ENCODE results near the gene MTIF2.

Gene MTIF2

DNA sequence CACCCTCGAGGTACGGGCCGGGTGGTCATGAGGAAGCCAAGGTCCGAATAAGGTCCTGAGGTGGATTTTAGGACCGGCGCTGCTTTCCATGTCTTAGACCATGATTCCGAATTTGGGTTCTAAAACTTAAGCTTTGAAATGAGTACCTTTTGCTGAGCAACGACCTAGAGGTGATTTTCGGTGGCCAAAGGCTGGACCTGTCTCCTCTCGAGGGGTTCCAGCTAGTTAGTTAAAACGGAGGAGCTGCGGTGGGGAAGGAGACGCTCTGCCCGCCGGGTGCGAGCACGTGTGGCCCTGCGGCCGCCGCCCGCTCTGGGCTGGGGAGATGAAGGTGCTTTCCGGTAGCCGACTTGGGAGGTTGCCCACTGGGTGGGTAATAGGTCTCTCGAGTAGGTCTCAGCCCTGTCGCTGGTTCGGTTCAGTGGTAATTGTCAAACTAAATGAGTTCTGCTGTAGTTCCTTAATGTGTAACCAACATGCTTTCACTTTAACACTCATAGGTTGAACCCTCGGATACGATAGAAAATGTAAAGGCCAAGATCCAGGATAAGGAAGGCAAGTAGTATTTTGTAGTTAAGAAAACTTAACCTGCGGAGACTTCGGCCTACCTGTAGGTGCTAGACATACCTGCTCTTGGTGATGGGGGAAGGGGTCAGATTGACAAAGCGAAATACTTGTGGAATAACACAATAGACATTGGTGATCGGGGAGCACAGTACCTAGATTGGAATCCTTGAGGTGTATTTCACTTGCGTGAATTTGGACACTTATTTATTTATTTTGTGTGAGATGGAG, 36.0 kb downstream of the MTIF2 start:
- Histone ChIP-seq H3K36me3 (ENCODE audit: control insufficient read depth in 4 of 4, insufficient read depth in 4 of 4, low read length in 3 of 4) (peaks cover 9 to 35% (median 24%) of the 10 kb centered on the region in 4 experiments), H3K27ac (ENCODE audit: insufficient read depth in 1 of 2, low read depth in 1 of 2, low read length in 2 of 2, poor library complexity in 1 of 2, severe bottlenecking in 2 of 2) (peak overlapping the region; percentile 98 to 99), H3K27me3 (replicated peaks in 2 of 5; ENCODE audit: control insufficient read depth in 4 of 5, insufficient read depth in 5 of 5, low read length in 4 of 5) (no peaks in the 10 kb centered on the region), H3K4me3 (ENCODE audit: control insufficient read depth in 1 of 7, extremely low read depth in 1 of 7, insufficient read depth in 4 of 7, low read depth in 2 of 7, low read length in 6 of 7) (peak overlapping the region; percentile 86 to 100 (median 93)), H3K9me3 (ENCODE audit: control extremely low read depth in 1 of 5, control insufficient read depth in 4 of 5, insufficient read depth in 2 of 5, low read depth in 1 of 5, low read length in 4 of 5) (no peaks in the 10 kb centered on the region), H3K4me1 (ENCODE audit: control extremely low read depth in 1 of 4, control insufficient read depth in 4 of 4, insufficient read depth in 4 of 4, low read length in 3 of 4) (peaks cover 0 to 35% (median 28%) of the 10 kb centered on the region in 4 experiments)
- 9% methylated on average over 26 of the region's 33 CpGs for WGBS (ENCODE audit: insufficient coverage)
- CTCF ChIA-PET: interaction anchor here (1.0 to 1.3 kb wide), 3 partner anchors 9 to 333 kb away, joined by 3 to 6 read pairs (median 3); no protein-coding TSS in a partner anchor
- peak; percentile 32 to 76 (median 73) for DNase-seq
- POLR2A ChIA-PET: interaction anchor here (0.6 to 1.5 kb wide), 2 partner anchors 9 to 1427 kb away, joined by 4 to 9 read pairs; no protein-coding TSS in a partner anchor

DNA sequence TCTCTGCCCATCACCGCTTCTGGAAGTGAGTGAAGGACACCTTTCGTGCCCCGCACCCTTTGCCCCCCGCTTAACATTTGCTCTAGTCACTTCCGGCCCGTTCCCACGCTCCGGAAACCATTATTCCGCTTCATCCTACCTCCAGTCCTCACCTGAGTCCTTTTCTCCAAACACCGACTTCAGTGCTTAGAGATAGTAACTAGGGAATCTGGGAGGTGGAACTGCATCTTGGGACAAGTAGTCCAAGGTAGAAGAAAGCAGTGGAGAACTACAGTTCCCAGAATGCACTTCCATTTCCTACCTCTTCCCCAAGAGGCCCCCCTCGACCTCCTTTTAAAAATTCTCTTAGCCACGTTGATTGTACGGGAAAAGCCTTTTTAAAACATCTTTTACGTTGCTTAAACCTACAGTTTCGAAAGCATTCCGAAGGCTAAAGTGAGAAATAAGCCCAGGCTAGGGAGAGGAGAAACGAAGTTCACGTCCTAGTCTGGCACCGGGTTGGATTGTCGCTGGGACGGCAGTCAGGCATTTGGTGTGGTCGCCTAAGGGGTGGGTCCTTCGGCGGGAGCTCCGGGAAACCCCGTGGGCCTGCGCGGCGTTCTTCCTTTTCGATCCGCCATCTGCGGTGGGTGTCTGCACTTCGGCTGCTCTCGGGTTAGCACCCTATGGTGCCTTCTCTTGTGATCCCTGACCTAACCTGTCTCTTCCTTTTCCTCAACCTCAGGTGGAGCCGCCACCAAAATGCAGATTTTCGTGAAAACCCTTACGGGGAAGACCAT, 36.8 kb downstream of the MTIF2 start, which contains the start of the genes CLHC1 and RPS27A:
TSS of gene CLHC1 (minus strand) at position 210 of the 779 bp plus-strand sequence. CDS start 9,882 bp downstream, outside the sequence.
TSS of gene RPS27A (plus strand) at position 605 of the 779 bp plus-strand sequence. CDS start at position 742, 137 bp downstream.
- Histone ChIP-seq H3K4me1 (ENCODE audit: control extremely low read depth in 1 of 4, control insufficient read depth in 4 of 4, insufficient read depth in 4 of 4, low read length in 3 of 4) (peaks cover 0 to 41% (median 33%) of the 10 kb centered on the region in 4 experiments), H3K4me3 (ENCODE audit: control insufficient read depth in 1 of 7, extremely low read depth in 1 of 7, insufficient read depth in 4 of 7, low read depth in 2 of 7, low read length in 6 of 7) (peak within 1 kb of the TSS; percentile 86 to 100 (median 93)), H3K27ac (ENCODE audit: insufficient read depth in 1 of 2, low read depth in 1 of 2, low read length in 2 of 2, poor library complexity in 1 of 2, severe bottlenecking in 2 of 2) (peak within 1 kb of the TSS; percentile 98 to 99), H3K27me3 (replicated peaks in 2 of 5; ENCODE audit: control insufficient read depth in 4 of 5, insufficient read depth in 5 of 5, low read length in 4 of 5) (no peaks in the 10 kb centered on the region), H3K9me3 (ENCODE audit: control extremely low read depth in 1 of 5, control insufficient read depth in 4 of 5, insufficient read depth in 2 of 5, low read depth in 1 of 5, low read length in 4 of 5) (no peaks in the 10 kb centered on the region), H3K36me3 (ENCODE audit: control insufficient read depth in 4 of 4, insufficient read depth in 4 of 4, low read length in 3 of 4) (peaks cover 9 to 33% (median 23%) of the 10 kb centered on the region in 4 experiments)
- POLR2A ChIA-PET: interaction anchor here (0.6 to 1.5 kb wide), 3 partner anchors 8 to 1426 kb away, joined by 3 to 9 read pairs (median 4); no protein-coding TSS in a partner anchor
- under 1% methylated on average over 33 of the region's 37 CpGs for WGBS (ENCODE audit: insufficient coverage)
- CTCF ChIA-PET: interaction anchor here (1.0 to 1.3 kb wide), 3 partner anchors 8 to 332 kb away, joined by 3 to 6 read pairs (median 3); no protein-coding TSS in a partner anchor
- DNase-seq: peak; percentile 93 to 96 (median 95)

DNA sequence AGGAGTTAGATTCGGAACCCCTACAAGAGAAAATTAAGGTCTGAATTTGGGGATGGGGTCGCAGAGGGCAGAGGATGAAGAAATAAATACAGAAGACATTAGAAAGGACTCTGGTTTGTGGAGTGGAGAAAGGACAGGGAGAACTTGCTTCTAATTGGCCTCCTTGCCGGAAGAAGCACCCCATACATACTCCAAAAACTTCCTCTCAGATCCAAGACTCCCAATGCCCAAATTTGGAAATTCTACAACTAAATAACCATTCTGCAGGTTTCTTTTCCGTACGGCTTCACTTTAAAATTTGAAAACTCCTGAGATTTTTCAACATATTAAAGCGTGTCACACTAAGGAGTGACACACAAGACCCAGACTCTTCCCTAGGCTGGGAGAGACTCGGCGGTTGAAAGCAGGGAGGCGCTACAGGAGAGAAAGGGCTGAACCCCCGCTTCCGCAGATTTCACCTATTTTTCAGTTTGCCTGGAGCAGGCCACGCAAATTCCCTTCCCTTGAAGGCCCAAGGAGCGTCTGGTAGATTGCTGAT, 37.4 kb downstream of the MTIF2 start:
- no peak for DNase-seq
- Histone ChIP-seq H3K4me1 (ENCODE audit: control extremely low read depth in 1 of 4, control insufficient read depth in 4 of 4, insufficient read depth in 4 of 4, low read length in 3 of 4) (peaks cover 0 to 41% (median 33%) of the 10 kb centered on the region in 4 experiments), H3K9me3 (ENCODE audit: control extremely low read depth in 1 of 5, control insufficient read depth in 4 of 5, insufficient read depth in 2 of 5, low read depth in 1 of 5, low read length in 4 of 5) (no peaks in the 10 kb centered on the region), H3K27ac (ENCODE audit: insufficient read depth in 1 of 2, low read depth in 1 of 2, low read length in 2 of 2, poor library complexity in 1 of 2, severe bottlenecking in 2 of 2) (peak overlapping the region; percentile 98 to 99), H3K4me3 (ENCODE audit: control insufficient read depth in 1 of 7, extremely low read depth in 1 of 7, insufficient read depth in 4 of 7, low read depth in 2 of 7, low read length in 6 of 7) (peak overlapping the region; percentile 77 to 100 (median 93)), H3K36me3 (ENCODE audit: control insufficient read depth in 4 of 4, insufficient read depth in 4 of 4, low read length in 3 of 4) (peaks cover 9 to 29% (median 20%) of the 10 kb centered on the region in 4 experiments), H3K27me3 (replicated peaks in 2 of 5; ENCODE audit: control insufficient read depth in 4 of 5, insufficient read depth in 5 of 5, low read length in 4 of 5) (no peaks in the 10 kb centered on the region)
- WGBS (ENCODE audit: insufficient coverage): 11% methylated on average over 7 of the region's 13 CpGs
- POLR2A ChIA-PET: interaction anchor here (0.8 kb wide), 1 partner anchor 93 kb away, joined by 3 read pairs; no protein-coding TSS in a partner anchor
- CTCF ChIA-PET: no interaction called here

GRCh38 chr2:55230551-55230950, 38.5 kb downstream of the MTIF2 start:
- Histone ChIP-seq H3K4me3 (ENCODE audit: control insufficient read depth in 1 of 7, extremely low read depth in 1 of 7, insufficient read depth in 4 of 7, low read depth in 2 of 7, low read length in 6 of 7) (no peak overlapping the region), H3K27ac (ENCODE audit: insufficient read depth in 1 of 2, low read depth in 1 of 2, low read length in 2 of 2, poor library complexity in 1 of 2, severe bottlenecking in 2 of 2) (no peak overlapping the region), H3K9me3 (ENCODE audit: control extremely low read depth in 1 of 5, control insufficient read depth in 4 of 5, insufficient read depth in 2 of 5, low read depth in 1 of 5, low read length in 4 of 5) (no peaks in the 10 kb centered on the region), H3K27me3 (replicated peaks in 2 of 5; ENCODE audit: control insufficient read depth in 4 of 5, insufficient read depth in 5 of 5, low read length in 4 of 5) (no peaks in the 10 kb centered on the region), H3K36me3 (ENCODE audit: control insufficient read depth in 4 of 4, insufficient read depth in 4 of 4, low read length in 3 of 4) (peaks cover 2 to 20% (median 13%) of the 10 kb centered on the region in 4 experiments), H3K4me1 (ENCODE audit: control extremely low read depth in 1 of 4, control insufficient read depth in 4 of 4, insufficient read depth in 4 of 4, low read length in 3 of 4) (peaks cover 0 to 41% (median 33%) of the 10 kb centered on the region in 4 experiments)
- no peak for DNase-seq
- WGBS (ENCODE audit: insufficient coverage): 97% methylated on average over 3 of the region's 3 CpGs
- POLR2A ChIA-PET: no interaction called here
- CTCF ChIA-PET: no interaction called here

GRCh38 chr2:55229221-55229620, 39.8 kb downstream of the MTIF2 start:
- Histone ChIP-seq H3K4me1 (ENCODE audit: control extremely low read depth in 1 of 4, control insufficient read depth in 4 of 4, insufficient read depth in 4 of 4, low read length in 3 of 4) (peaks cover 0 to 34% (median 28%) of the 10 kb centered on the region in 4 experiments), H3K4me3 (ENCODE audit: control insufficient read depth in 1 of 7, extremely low read depth in 1 of 7, insufficient read depth in 4 of 7, low read depth in 2 of 7, low read length in 6 of 7) (no peak overlapping the region), H3K36me3 (ENCODE audit: control insufficient read depth in 4 of 4, insufficient read depth in 4 of 4, low read length in 3 of 4) (peaks cover 0 to 12% (median 4%) of the 10 kb centered on the region in 4 experiments), H3K9me3 (ENCODE audit: control extremely low read depth in 1 of 5, control insufficient read depth in 4 of 5, insufficient read depth in 2 of 5, low read depth in 1 of 5, low read length in 4 of 5) (no peaks in the 10 kb centered on the region), H3K27me3 (replicated peaks in 2 of 5; ENCODE audit: control insufficient read depth in 4 of 5, insufficient read depth in 5 of 5, low read length in 4 of 5) (no peaks in the 10 kb centered on the region), H3K27ac (ENCODE audit: insufficient read depth in 1 of 2, low read depth in 1 of 2, low read length in 2 of 2, poor library complexity in 1 of 2, severe bottlenecking in 2 of 2) (no peak overlapping the region)
- POLR2A ChIA-PET: no interaction called here
- CTCF ChIA-PET: no interaction called here
- no peak for DNase-seq
- whole genome bisulfite sequencing (ENCODE audit: insufficient coverage): 97% methylated on average over 2 of the region's 2 CpGs

- Histone ChIP-seq H3K9me3 (ENCODE audit: control extremely low read depth in 1 of 5, control insufficient read depth in 4 of 5, insufficient read depth in 2 of 5, low read depth in 1 of 5, low read length in 4 of 5) (no peaks in the 10 kb centered on the region), H3K27me3 (replicated peaks in 2 of 5; ENCODE audit: control insufficient read depth in 4 of 5, insufficient read depth in 5 of 5, low read length in 4 of 5) (no peaks in the 10 kb centered on the region), H3K36me3 (ENCODE audit: control insufficient read depth in 4 of 4, insufficient read depth in 4 of 4, low read length in 3 of 4) (peaks cover 0 to 7% (median 0%) of the 10 kb centered on the region in 4 experiments), H3K4me1 (ENCODE audit: control extremely low read depth in 1 of 4, control insufficient read depth in 4 of 4, insufficient read depth in 4 of 4, low read length in 3 of 4) (peaks cover 0 to 24% (median 19%) of the 10 kb centered on the region in 4 experiments), H3K27ac (ENCODE audit: insufficient read depth in 1 of 2, low read depth in 1 of 2, low read length in 2 of 2, poor library complexity in 1 of 2, severe bottlenecking in 2 of 2) (peak overlapping the region in 1 of 2 experiments; percentile 31), H3K4me3 (ENCODE audit: control insufficient read depth in 1 of 7, extremely low read depth in 1 of 7, insufficient read depth in 4 of 7, low read depth in 2 of 7, low read length in 6 of 7) (peak overlapping the region in 3 of 7 experiments; percentile 5 to 20 (median 6))
- ChIA-PET POLR2A (no interaction called here), CTCF (interaction anchor here (0.6 kb wide), 1 partner anchor 53 kb away, joined by 3 read pairs; no protein-coding TSS in a partner anchor)
- no peak for DNase-seq
Observed at GRCh38 chr2:55228226-55228563, 40.8 kb downstream of the MTIF2 start.
